ENCODE results near the gene TRIM8.

- TF ChIP-seq POLR2A (IDR thresholded peaks at IDR 0.05; ENCODE audit: low read length) (no peak), GATA1 (IDR thresholded peaks at IDR 0.05; ENCODE audit: low read depth, low read length) (no peak)
These were observed 11.0 kb upstream of the TRIM8 start for GRCh38 chr10:102633287-102633686.
